Esophagus squamous epithelium (tissue), 4 donors: Measurements from ENCODE around the gene ARHGAP32.

Experiments
- CTCF ChIP-seq, 6 experiments: fragments of 450-650 bp in 4 of 6; fragments of 200-600 bp in 2 of 6; sonication (generic) in 2 of 6; IDR thresholded peaks; one replicate each; pipeline ENCODE4 v1.5.1; 2016 to 2019; ENCODE audit warnings: antibody characterized with exemption in 6 of 6, mild to moderate bottlenecking in 4 of 6, moderate library complexity in 4 of 6
- POLR2A ChIP-seq, 4 donors: fragments of 450-650 bp; IDR thresholded peaks; one replicate each; pipeline ENCODE4 v1.6.1; 2017; ENCODE audit warnings: antibody characterized with exemption in 4 of 4, mild to moderate bottlenecking in 4 of 4, moderate library complexity in 3 of 4

- no peak for TF ChIP-seq CTCF (IDR thresholded peaks at IDR 0.05)
- no peak for TF ChIP-seq POLR2A (IDR thresholded peaks at IDR 0.05)
These were observed 102.1 kb downstream of the ARHGAP32 start for GRCh38 chr11:129090056-129090455.
